ENCODE results near the gene NAALADL2.

NAALADL2 gene

GRCh38 chr3:175198991-175199783 is 340.1 kb downstream of the NAALADL2 start:
- no peak overlapping the region for H3K9ac ChIP-seq (ENCODE audit: low read depth, low read length)
- H3K4me1 ChIP-seq (ENCODE audit: control insufficient read depth, insufficient read depth, low read length): peaks cover 2% of the 10 kb centered on the region
- no peaks in the 10 kb centered on the region for H3K27me3 ChIP-seq (ENCODE audit: control insufficient read depth, insufficient read depth, low read length)
- no peak overlapping the region for H3K4me3 ChIP-seq (ENCODE audit: low read depth, low read length)
- H3K36me3 ChIP-seq (ENCODE audit: control insufficient read depth, insufficient read depth, low read length): no peaks in the 10 kb centered on the region
- no peaks in the 10 kb centered on the region for H3K9me3 ChIP-seq (ENCODE audit: control insufficient read depth, insufficient read depth, low read length)

DNA sequence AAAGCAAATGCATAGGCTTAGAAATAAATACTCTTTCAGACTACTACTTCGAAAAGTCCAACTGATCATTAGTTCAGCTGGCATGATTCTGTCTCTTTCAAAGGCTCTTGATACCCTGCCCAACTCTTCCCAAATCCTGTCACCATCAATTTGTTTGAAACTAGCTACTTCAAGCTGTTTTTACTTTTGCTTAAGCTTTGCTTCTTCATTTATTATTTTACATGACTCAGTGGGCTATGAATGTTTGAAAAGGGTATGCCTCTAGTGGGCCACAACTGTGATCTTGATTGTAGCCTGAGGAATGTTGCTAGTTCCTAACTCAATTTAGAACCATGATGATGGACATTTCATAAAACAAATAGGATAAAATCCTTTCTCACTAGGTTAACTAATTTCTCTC is 340.8 kb downstream of the NAALADL2 start:
- Histone ChIP-seq H3K9me3 (ENCODE audit: control insufficient read depth, insufficient read depth, low read length) (no peaks in the 10 kb centered on the region), H3K9ac (ENCODE audit: low read depth, low read length) (no peak overlapping the region), H3K36me3 (ENCODE audit: control insufficient read depth, insufficient read depth, low read length) (no peaks in the 10 kb centered on the region), H3K4me1 (ENCODE audit: control insufficient read depth, insufficient read depth, low read length) (peaks cover 2% of the 10 kb centered on the region), H3K27me3 (ENCODE audit: control insufficient read depth, insufficient read depth, low read length) (no peaks in the 10 kb centered on the region), H3K4me3 (ENCODE audit: low read depth, low read length) (no peak overlapping the region)

GRCh38 chr3:175200391-175201095 is 341.4 kb downstream of the NAALADL2 start:
- Histone ChIP-seq H3K27me3 (ENCODE audit: control insufficient read depth, insufficient read depth, low read length) (no peaks in the 10 kb centered on the region), H3K36me3 (ENCODE audit: control insufficient read depth, insufficient read depth, low read length) (no peaks in the 10 kb centered on the region), H3K9ac (ENCODE audit: low read depth, low read length) (no peak overlapping the region), H3K4me3 (ENCODE audit: low read depth, low read length) (no peak overlapping the region), H3K9me3 (ENCODE audit: control insufficient read depth, insufficient read depth, low read length) (no peaks in the 10 kb centered on the region), H3K4me1 (ENCODE audit: control insufficient read depth, insufficient read depth, low read length) (peaks cover 2% of the 10 kb centered on the region)

GRCh38 chr3:175207361-175207760 is 348.2 kb downstream of the NAALADL2 start:
- Histone ChIP-seq H3K36me3 (ENCODE audit: control insufficient read depth, insufficient read depth, low read length) (no peaks in the 10 kb centered on the region), H3K9me3 (ENCODE audit: control insufficient read depth, insufficient read depth, low read length) (no peaks in the 10 kb centered on the region), H3K4me1 (ENCODE audit: control insufficient read depth, insufficient read depth, low read length) (no peaks in the 10 kb centered on the region), H3K4me3 (ENCODE audit: low read depth, low read length) (no peak overlapping the region), H3K9ac (ENCODE audit: low read depth, low read length) (no peak overlapping the region), H3K27me3 (ENCODE audit: control insufficient read depth, insufficient read depth, low read length) (no peaks in the 10 kb centered on the region)

DNA sequence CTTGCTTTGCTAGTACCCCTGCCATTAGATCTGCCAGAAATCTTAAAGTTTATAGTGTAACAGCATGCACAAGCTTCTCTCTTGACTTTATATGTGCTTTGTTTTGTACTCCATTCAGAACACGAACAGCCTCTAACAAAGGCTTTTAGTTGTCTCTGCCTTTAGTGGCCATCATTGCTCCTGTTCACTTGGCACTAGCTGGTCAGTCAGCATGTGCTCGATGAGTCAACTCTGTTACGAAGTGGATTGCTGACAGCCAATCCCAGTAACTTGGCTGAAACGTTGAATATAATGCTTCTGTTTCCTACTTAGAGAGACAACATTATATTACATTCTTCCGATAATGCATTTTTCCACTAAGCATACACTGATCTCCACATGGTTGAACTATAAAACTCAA is 349.2 kb downstream of the NAALADL2 start:
- no peak overlapping the region for H3K4me3 ChIP-seq (ENCODE audit: low read depth, low read length)
- no peaks in the 10 kb centered on the region for H3K4me1 ChIP-seq (ENCODE audit: control insufficient read depth, insufficient read depth, low read length)
- H3K27me3 ChIP-seq (ENCODE audit: control insufficient read depth, insufficient read depth, low read length): no peaks in the 10 kb centered on the region
- no peaks in the 10 kb centered on the region for H3K36me3 ChIP-seq (ENCODE audit: control insufficient read depth, insufficient read depth, low read length)
- H3K9me3 ChIP-seq (ENCODE audit: control insufficient read depth, insufficient read depth, low read length): no peaks in the 10 kb centered on the region
- no peak overlapping the region for H3K9ac ChIP-seq (ENCODE audit: low read depth, low read length)

GRCh38 chr3:175211466-175211865 is 352.3 kb downstream of the NAALADL2 start:
- Histone ChIP-seq H3K27me3 (ENCODE audit: control insufficient read depth, insufficient read depth, low read length) (no peaks in the 10 kb centered on the region), H3K36me3 (ENCODE audit: control insufficient read depth, insufficient read depth, low read length) (no peaks in the 10 kb centered on the region), H3K4me1 (ENCODE audit: control insufficient read depth, insufficient read depth, low read length) (no peaks in the 10 kb centered on the region), H3K4me3 (ENCODE audit: low read depth, low read length) (no peak overlapping the region), H3K9me3 (ENCODE audit: control insufficient read depth, insufficient read depth, low read length) (no peaks in the 10 kb centered on the region), H3K9ac (ENCODE audit: low read depth, low read length) (no peak overlapping the region)

DNA sequence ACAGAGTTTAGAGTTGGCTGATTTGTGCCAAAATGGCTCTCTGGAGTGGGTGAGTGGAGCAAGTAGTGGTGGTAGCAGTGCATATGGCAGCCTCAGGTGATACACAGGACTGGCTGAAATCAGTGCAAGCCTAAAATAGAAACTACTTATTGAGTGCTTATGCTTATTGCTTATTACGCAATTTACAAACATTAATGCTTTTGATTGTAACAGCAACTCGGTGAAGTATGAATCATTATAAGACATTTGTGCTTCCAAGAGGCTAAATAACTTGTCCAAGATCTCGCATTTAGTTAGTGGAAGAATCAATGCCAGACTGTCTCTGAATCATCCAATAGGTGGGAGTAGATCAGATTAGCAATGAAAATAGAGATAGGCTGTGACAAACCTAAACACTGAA is 353.8 kb downstream of the NAALADL2 start:
- no peaks in the 10 kb centered on the region for H3K4me1 ChIP-seq (ENCODE audit: control insufficient read depth, insufficient read depth, low read length)
- H3K36me3 ChIP-seq (ENCODE audit: control insufficient read depth, insufficient read depth, low read length): no peaks in the 10 kb centered on the region
- no peak overlapping the region for H3K9ac ChIP-seq (ENCODE audit: low read depth, low read length)
- H3K4me3 ChIP-seq (ENCODE audit: low read depth, low read length): no peak overlapping the region
- H3K27me3 ChIP-seq (ENCODE audit: control insufficient read depth, insufficient read depth, low read length): no peaks in the 10 kb centered on the region
- no peaks in the 10 kb centered on the region for H3K9me3 ChIP-seq (ENCODE audit: control insufficient read depth, insufficient read depth, low read length)

DNA sequence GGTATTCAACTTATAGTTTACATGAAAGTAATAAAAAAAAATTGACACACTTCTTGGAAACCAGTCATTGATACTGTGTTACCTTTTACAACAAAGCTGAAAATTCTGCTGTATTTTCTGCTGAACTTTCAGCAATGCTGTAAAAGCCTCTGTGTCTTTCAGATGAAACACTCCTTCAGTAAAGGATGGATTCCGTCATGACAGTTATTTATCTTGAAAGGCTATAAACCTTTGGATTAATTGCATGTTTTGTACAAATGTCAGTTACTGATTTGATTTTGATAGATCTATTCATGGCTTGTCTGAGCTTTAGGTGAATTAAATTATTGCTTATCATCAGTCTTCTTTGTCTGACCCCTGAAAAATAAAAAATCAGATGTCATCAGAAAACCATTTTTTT is 355.1 kb downstream of the NAALADL2 start:
- H3K4me1 ChIP-seq (ENCODE audit: control insufficient read depth, insufficient read depth, low read length): no peaks in the 10 kb centered on the region
- no peak overlapping the region for H3K4me3 ChIP-seq (ENCODE audit: low read depth, low read length)
- H3K9ac ChIP-seq (ENCODE audit: low read depth, low read length): no peak overlapping the region
- no peaks in the 10 kb centered on the region for H3K36me3 ChIP-seq (ENCODE audit: control insufficient read depth, insufficient read depth, low read length)
- no peaks in the 10 kb centered on the region for H3K9me3 ChIP-seq (ENCODE audit: control insufficient read depth, insufficient read depth, low read length)
- H3K27me3 ChIP-seq (ENCODE audit: control insufficient read depth, insufficient read depth, low read length): no peaks in the 10 kb centered on the region

GRCh38 chr3:175215833-175216232 is 356.7 kb downstream of the NAALADL2 start:
- no peak overlapping the region for H3K4me3 ChIP-seq (ENCODE audit: low read depth, low read length)
- H3K27me3 ChIP-seq (ENCODE audit: control insufficient read depth, insufficient read depth, low read length): no peaks in the 10 kb centered on the region

GRCh38 chr3:175222356-175222755 is 363.2 kb downstream of the NAALADL2 start:
- no peaks in the 10 kb centered on the region for H3K27me3 ChIP-seq (ENCODE audit: control insufficient read depth, insufficient read depth, low read length)
- H3K4me3 ChIP-seq (ENCODE audit: low read depth, low read length): no peak overlapping the region
- H3K9ac ChIP-seq (ENCODE audit: low read depth, low read length): no peak overlapping the region
- H3K4me1 ChIP-seq (ENCODE audit: control insufficient read depth, insufficient read depth, low read length): no peaks in the 10 kb centered on the region
- H3K9me3 ChIP-seq (ENCODE audit: control insufficient read depth, insufficient read depth, low read length): no peaks in the 10 kb centered on the region
- no peaks in the 10 kb centered on the region for H3K36me3 ChIP-seq (ENCODE audit: control insufficient read depth, insufficient read depth, low read length)

More at GRCh38 chr3:175215833-175216232, 356.7 kb downstream of the NAALADL2 start:
- Histone ChIP-seq H3K36me3 (ENCODE audit: control insufficient read depth, insufficient read depth, low read length) (no peaks in the 10 kb centered on the region), H3K9ac (ENCODE audit: low read depth, low read length) (no peak overlapping the region), H3K4me1 (ENCODE audit: control insufficient read depth, insufficient read depth, low read length) (no peaks in the 10 kb centered on the region), H3K9me3 (ENCODE audit: control insufficient read depth, insufficient read depth, low read length) (no peaks in the 10 kb centered on the region)

DNA sequence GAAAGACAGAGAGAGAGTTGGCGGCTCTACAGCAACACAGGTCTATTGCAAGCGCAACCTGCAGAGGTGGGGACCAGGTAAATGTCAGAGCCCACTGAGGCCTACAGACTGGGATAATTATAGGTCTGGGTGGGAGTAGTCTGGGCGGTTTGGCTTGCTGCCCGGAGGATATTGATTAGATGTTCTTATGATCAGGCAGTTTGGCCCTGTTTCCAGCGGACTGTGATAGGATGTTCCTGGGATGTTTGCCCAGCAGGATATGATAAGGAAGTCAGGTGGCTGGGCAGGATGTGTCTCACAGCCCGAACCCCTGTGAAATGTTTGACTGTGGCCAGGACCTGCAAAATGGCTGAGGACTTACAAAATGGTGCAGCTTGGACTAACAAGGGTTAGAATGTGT is 364.9 kb downstream of the NAALADL2 start:
- Histone ChIP-seq H3K27me3 (ENCODE audit: control insufficient read depth, insufficient read depth, low read length) (no peaks in the 10 kb centered on the region), H3K9ac (ENCODE audit: low read depth, low read length) (no peak overlapping the region), H3K4me3 (ENCODE audit: low read depth, low read length) (no peak overlapping the region), H3K4me1 (ENCODE audit: control insufficient read depth, insufficient read depth, low read length) (no peaks in the 10 kb centered on the region), H3K9me3 (ENCODE audit: control insufficient read depth, insufficient read depth, low read length) (no peaks in the 10 kb centered on the region), H3K36me3 (ENCODE audit: control insufficient read depth, insufficient read depth, low read length) (no peaks in the 10 kb centered on the region)

DNA sequence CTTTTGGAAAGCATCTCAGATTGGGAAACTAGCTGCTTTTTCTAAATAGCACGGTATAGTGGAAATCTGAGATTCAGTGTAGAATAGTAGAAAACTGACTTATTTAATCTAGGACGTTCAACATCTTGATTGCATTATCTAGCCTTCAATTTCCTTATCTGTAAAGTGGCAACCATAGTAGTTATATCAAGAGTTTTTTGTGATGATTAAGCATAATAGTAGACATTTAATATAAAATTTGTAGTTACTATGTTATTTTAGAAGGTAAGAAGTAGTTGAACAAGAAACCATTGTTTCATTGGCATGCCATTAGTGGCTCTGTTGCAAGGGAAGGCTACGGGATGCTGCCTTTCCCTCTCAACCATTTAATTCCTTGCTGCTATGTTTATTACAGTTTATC is 367.3 kb downstream of the NAALADL2 start:
- H3K9me3 ChIP-seq (ENCODE audit: control insufficient read depth, insufficient read depth, low read length): no peaks in the 10 kb centered on the region
- no peaks in the 10 kb centered on the region for H3K4me1 ChIP-seq (ENCODE audit: control insufficient read depth, insufficient read depth, low read length)
- no peaks in the 10 kb centered on the region for H3K27me3 ChIP-seq (ENCODE audit: control insufficient read depth, insufficient read depth, low read length)
- H3K36me3 ChIP-seq (ENCODE audit: control insufficient read depth, insufficient read depth, low read length): no peaks in the 10 kb centered on the region
- no peak overlapping the region for H3K4me3 ChIP-seq (ENCODE audit: low read depth, low read length)
- H3K9ac ChIP-seq (ENCODE audit: low read depth, low read length): no peak overlapping the region

All from iPS-15b (cell line).